H9 (cell line): Measurements from ENCODE around the gene TTC33. TPM values are rescaled to one million over a fixed set of nuclear protein-coding genes. Genes with fewer than 3 reads are reported as not detected.

ENCODE experiments used
- DNase-seq: peaks from one replicate; pipeline ENCODE4 v3.0.0-alpha.2; 2017
- H2AFZ ChIP-seq: one replicate; pipeline ENCODE4 v1.6.1; 2013; ENCODE audit warnings: mild to moderate bottlenecking, low read length, control low read depth, moderate library complexity
- H2AK5ac ChIP-seq: 2 replicates; pipeline ENCODE4 v1.6.1; 2013; ENCODE audit warnings: low read length, control low read depth, mixed read lengths; ENCODE audit not compliant: insufficient read length
- H2BK120ac ChIP-seq: one replicate; pipeline ENCODE4 v1.6.1; 2013; ENCODE audit warnings: low read depth, mild to moderate bottlenecking, low read length, control low read depth, inconsistent platforms; ENCODE audit not compliant: poor library complexity, severe bottlenecking
- H2BK12ac ChIP-seq: 2 replicates; pipeline ENCODE4 v1.6.1; 2013; ENCODE audit warnings: low read length, control low read depth, mixed read lengths, low read depth; ENCODE audit not compliant: insufficient read length
- H2BK15ac ChIP-seq: 2 replicates; pipeline ENCODE4 v1.6.1; 2013; ENCODE audit warnings: low read depth, low read length, control low read depth
- H2BK20ac ChIP-seq: one replicate; pipeline ENCODE4 v1.6.1; 2013; ENCODE audit warnings: low read depth, mild to moderate bottlenecking, low read length, control low read depth, inconsistent platforms; ENCODE audit not compliant: poor library complexity, severe bottlenecking
- H2BK5ac ChIP-seq: 2 replicates; pipeline ENCODE4 v1.6.1; 2013; ENCODE audit warnings: low read length, control low read depth, mixed read lengths; ENCODE audit not compliant: insufficient read length
- H3K14ac ChIP-seq: 2 replicates; pipeline ENCODE4 v1.6.1; 2013; ENCODE audit warnings: low read length, control low read depth; ENCODE audit not compliant: insufficient read depth
- H3K18ac ChIP-seq: 2 replicates; pipeline ENCODE4 v1.6.1; 2013; ENCODE audit warnings: low read depth, mild to moderate bottlenecking, mixed read lengths, low read length, control low read depth; ENCODE audit not compliant: insufficient read length
- H3K23ac ChIP-seq: 2 replicates; pipeline ENCODE4 v1.6.1; 2013; ENCODE audit warnings: low read length, control low read depth, mixed read lengths, low read depth; ENCODE audit not compliant: insufficient read length
- H3K23me2 ChIP-seq: 2 replicates; pipeline ENCODE4 v1.6.1; 2013; ENCODE audit warnings: low read depth, mild to moderate bottlenecking, mixed read lengths, low read length, control low read depth; ENCODE audit not compliant: insufficient read length, poor library complexity, severe bottlenecking
- H3K27ac ChIP-seq: 2 replicates; pipeline ENCODE4 v1.5.1; 2013; ENCODE audit warnings: low read length, control low read depth, mixed read lengths, low read depth; ENCODE audit not compliant: insufficient read length
- H3K27me3 ChIP-seq: 2 replicates; pipeline ENCODE4 v1.6.1; 2013; ENCODE audit warnings: low read length, control low read depth, inconsistent platforms; ENCODE audit not compliant: insufficient read depth
- H3K4ac ChIP-seq: 2 replicates; pipeline ENCODE4 v1.6.1; 2013; ENCODE audit warnings: low read depth, mild to moderate bottlenecking, control low read depth, inconsistent platforms, low read length, moderate library complexity
- H3K4me1 ChIP-seq: 2 replicates; pipeline ENCODE4 v1.6.1; 2013; ENCODE audit warnings: low read length, control low read depth, inconsistent platforms; ENCODE audit not compliant: insufficient read depth
- H3K4me2 ChIP-seq: 2 replicates; pipeline ENCODE4 v1.6.1; 2013; ENCODE audit warnings: low read length, control low read depth, mixed read lengths; ENCODE audit not compliant: insufficient read length, insufficient read depth
- H3K56ac ChIP-seq: 2 replicates; pipeline ENCODE4 v1.6.1; 2013; ENCODE audit warnings: low read depth, mild to moderate bottlenecking, mixed read lengths, low read length, control low read depth; ENCODE audit not compliant: insufficient read length
- H3K79me1 ChIP-seq: 2 replicates; pipeline ENCODE4 v1.6.1; 2013; ENCODE audit warnings: low read depth, mild to moderate bottlenecking, moderate library complexity, low read length, control low read depth, inconsistent platforms; ENCODE audit not compliant: insufficient read depth, poor library complexity, severe bottlenecking
- H3K79me2 ChIP-seq: 2 replicates; pipeline ENCODE4 v1.6.1; 2013; ENCODE audit warnings: low read length, control low read depth, inconsistent platforms; ENCODE audit not compliant: insufficient read depth
- H3K9ac ChIP-seq: 2 replicates; pipeline ENCODE4 v1.6.1; 2013; ENCODE audit warnings: low read length, control low read depth, mixed read lengths; ENCODE audit not compliant: insufficient read length; ENCODE audit errors: extremely low read depth
- H3K9me3 ChIP-seq: one replicate; pipeline ENCODE4 v1.6.1; 2013; ENCODE audit warnings: low read depth, low read length, inconsistent platforms; ENCODE audit not compliant: control insufficient read depth
- H3T11ph ChIP-seq: one replicate; pipeline ENCODE4 v1.6.1; 2013; ENCODE audit warnings: mild to moderate bottlenecking, low read length, control low read depth, inconsistent platforms
- H4K20me1 ChIP-seq: one replicate; pipeline ENCODE4 v1.6.1; 2013; ENCODE audit not compliant: control insufficient read depth, insufficient read length, insufficient read depth
- H4K5ac ChIP-seq: 2 replicates; pipeline ENCODE4 v1.6.1; 2013; ENCODE audit warnings: low read depth, mild to moderate bottlenecking, mixed read lengths, low read length, control low read depth; ENCODE audit not compliant: insufficient read length
- H4K8ac ChIP-seq: replicated peaks from 2 replicates; pipeline ENCODE4 v1.6.1; 2013; ENCODE audit warnings: low read length, control low read depth, mixed read lengths, low read depth; ENCODE audit not compliant: insufficient read length
- H4K91ac ChIP-seq: 2 replicates; pipeline ENCODE4 v1.6.1; 2013; ENCODE audit warnings: low read depth, mild to moderate bottlenecking, moderate library complexity, mixed read lengths, low read length, control low read depth; ENCODE audit not compliant: insufficient read length
- H3K27ac Mint-ChIP-seq, 3 experiments: 2 replicates in 2 of 3; 3 replicates in 1 of 3; pipeline ENCODE4 v1.8.0; 2020 to 2021; ENCODE audit warnings: mixed read lengths in 3 of 3, mild to moderate bottlenecking in 1 of 3, moderate library complexity in 1 of 3
- H3K27me3 Mint-ChIP-seq: 2 replicates; pipeline ENCODE4 v1.8.0; 2021; ENCODE audit warnings: low read depth, mild to moderate bottlenecking, moderate library complexity, mixed read lengths
- H3K36me3 Mint-ChIP-seq, 3 experiments: 2 replicates in 2 of 3; 3 replicates in 1 of 3; pipeline ENCODE4 v1.8.0; 2020 to 2021; ENCODE audit warnings: low read depth in 3 of 3, mixed read lengths in 3 of 3; ENCODE audit not compliant: insufficient read depth in 1 of 3
- H3K4me1 Mint-ChIP-seq, 2 experiments: 2 replicates each; pipeline ENCODE4 v1.8.0; 2020; ENCODE audit warnings: mixed read lengths in 2 of 2
- H3K4me3 Mint-ChIP-seq, 2 experiments: 2 replicates in 1 of 2; 3 replicates in 1 of 2; pipeline ENCODE4 v1.8.0; 2020 to 2021; ENCODE audit warnings: mild to moderate bottlenecking in 2 of 2, mixed read lengths in 2 of 2, moderate library complexity in 1 of 2
- H3K9me3 Mint-ChIP-seq, 2 experiments: 2 replicates in 1 of 2; 3 replicates in 1 of 2; pipeline ENCODE4 v1.8.0; 2020; ENCODE audit warnings: mild to moderate bottlenecking in 2 of 2, mixed read lengths in 2 of 2, moderate library complexity in 1 of 2
- WGBS: extraction: QIAGEN DNeasy Blood & Tissue Kit; methylation state at CpG from one replicate; pipeline ENCODE4 v1.1.7; 2013; ENCODE audit warnings: missing lambda C conversion rate, low lambda C conversion rate, mixed read lengths; ENCODE audit not compliant: insufficient read length; ENCODE audit errors: extremely low coverage; 5-methylcytosine and 5-hydroxymethylcytosine counted together
- total RNA-seq: library from RNA; stranded (reverse); gene quantifications from 2 replicates; pipeline ENCODE4 v1.2.1, GENCODE V29; 2021
- TF ChIP-seq, protein P1 (sequence below): fragments of 200-600 bp; sonication (generic); conservative IDR thresholded peaks from 3 replicates; pipeline ENCODE4 v1.8.0; 2021; ENCODE audit warnings: antibody characterized with exemption, mild to moderate bottlenecking

Gene TTC33
- total RNA-seq, 1 experiment from 2014 or later, result 7.3 TPM

DNA sequence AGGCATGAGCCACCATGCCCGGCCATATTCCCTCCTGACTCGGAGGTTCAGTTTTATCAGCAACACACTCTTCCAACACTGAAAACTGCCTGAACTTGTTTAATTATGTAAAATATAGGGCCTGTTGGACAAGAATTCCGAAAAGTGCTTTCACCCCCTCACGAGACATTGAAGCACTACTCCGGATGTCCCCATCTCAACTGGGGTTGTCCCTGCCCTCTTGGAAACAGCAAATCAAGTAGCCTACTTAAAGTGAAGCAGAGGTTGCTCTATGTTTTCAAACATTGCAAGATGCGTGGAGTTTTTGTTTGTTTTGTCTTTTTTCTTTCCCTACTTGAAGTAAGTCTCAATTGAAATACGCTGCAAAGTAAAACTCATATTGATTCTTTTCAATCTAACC is 68.4 kb downstream of the TTC33 start:
- no peak overlapping the region for H3K14ac ChIP-seq
- no peaks in the 10 kb centered on the region for H3K4me1 ChIP-seq
- H4K5ac ChIP-seq, result no peak overlapping the region
- no peaks in the 10 kb centered on the region for H3K79me1 ChIP-seq
- H2BK120ac ChIP-seq, result no peak overlapping the region
- no peaks in the 10 kb centered on the region for H4K20me1 ChIP-seq
- WGBS, result no CpG with 5 or more reads among the region's 7 CpGs
- no peak overlapping the region for H2BK15ac ChIP-seq
- H2BK5ac ChIP-seq, result no peak overlapping the region
- no peak overlapping the region for H2AK5ac ChIP-seq
- no peaks in the 10 kb centered on the region for H3K9me3 ChIP-seq
- Mint-ChIP-seq H3K4me3 (no peak overlapping the region), H3K4me1 (peaks cover under 1 to 2% of the 10 kb centered on the region in 2 experiments), H3K36me3 (0 out of 7 replicates have a peak, but pooled peaks cover 0 to under 1% (median 0%) of the 10 kb centered on the region in 3 experiments), H3K27ac (peak overlapping the region in 1 of 3 experiments; percentile 77; a peak in 1 of 7 replicates), H3K27me3 (peaks cover 20% of the 10 kb centered on the region), H3K9me3 (no peaks in the 10 kb centered on the region; a peak in 1 of 5 replicates)
- no peak overlapping the region for H3K4me2 ChIP-seq
- no peak overlapping the region for H4K8ac ChIP-seq
- H3K4ac ChIP-seq, result no peak overlapping the region
- H3K27ac ChIP-seq, result no peak overlapping the region
- no peak overlapping the region for H3K23ac ChIP-seq
- no peak overlapping the region for H2BK20ac ChIP-seq
- no peak overlapping the region for H2BK12ac ChIP-seq
- peaks cover 6% of the 10 kb centered on the region for H3K27me3 ChIP-seq
- H3K23me2 ChIP-seq, result no peaks in the 10 kb centered on the region
- H3T11ph ChIP-seq, result no peak overlapping the region
- H3K18ac ChIP-seq, result no peak overlapping the region
- no peak overlapping the region for H2AFZ ChIP-seq
- H4K91ac ChIP-seq, result no peak overlapping the region
- no peak overlapping the region for H3K9ac ChIP-seq
- TF ChIP-seq, protein P1, sequence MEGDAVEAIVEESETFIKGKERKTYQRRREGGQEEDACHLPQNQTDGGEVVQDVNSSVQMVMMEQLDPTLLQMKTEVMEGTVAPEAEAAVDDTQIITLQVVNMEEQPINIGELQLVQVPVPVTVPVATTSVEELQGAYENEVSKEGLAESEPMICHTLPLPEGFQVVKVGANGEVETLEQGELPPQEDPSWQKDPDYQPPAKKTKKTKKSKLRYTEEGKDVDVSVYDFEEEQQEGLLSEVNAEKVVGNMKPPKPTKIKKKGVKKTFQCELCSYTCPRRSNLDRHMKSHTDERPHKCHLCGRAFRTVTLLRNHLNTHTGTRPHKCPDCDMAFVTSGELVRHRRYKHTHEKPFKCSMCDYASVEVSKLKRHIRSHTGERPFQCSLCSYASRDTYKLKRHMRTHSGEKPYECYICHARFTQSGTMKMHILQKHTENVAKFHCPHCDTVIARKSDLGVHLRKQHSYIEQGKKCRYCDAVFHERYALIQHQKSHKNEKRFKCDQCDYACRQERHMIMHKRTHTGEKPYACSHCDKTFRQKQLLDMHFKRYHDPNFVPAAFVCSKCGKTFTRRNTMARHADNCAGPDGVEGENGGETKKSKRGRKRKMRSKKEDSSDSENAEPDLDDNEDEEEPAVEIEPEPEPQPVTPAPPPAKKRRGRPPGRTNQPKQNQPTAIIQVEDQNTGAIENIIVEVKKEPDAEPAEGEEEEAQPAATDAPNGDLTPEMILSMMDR, result no peak
- H3K56ac ChIP-seq, result no peak overlapping the region
- no peak for DNase-seq
- H3K79me2 ChIP-seq, result no peaks in the 10 kb centered on the region
